ENCODE measurements around the gene UBXN4.
A peak's percentile ranks its signal among the peaks of the same experiment; 100 is the strongest.

The UBXN4 gene

GRCh38 chr2:135817951-135818350, 76.3 kb downstream of the UBXN4 start:
- Histone ChIP-seq H3K18ac (ENCODE audit: low read depth in 1 of 2, low read length in 2 of 2) (no peak overlapping the region), H3K36me3 (ENCODE audit: control insufficient read depth in 1 of 2, insufficient read depth in 2 of 2, low read depth in 1 of 2, low read length in 2 of 2) (no peaks in the 10 kb centered on the region), H3K14ac (ENCODE audit: low read length in 2 of 2) (no peak overlapping the region), H3K27ac (ENCODE audit: low read length, poor library complexity, severe bottlenecking) (no peak overlapping the region), H3K27me3 (ENCODE audit: control insufficient read depth in 1 of 2, insufficient read depth in 1 of 2, low read length in 2 of 2) (no peaks in the 10 kb centered on the region), H3K4me2 (ENCODE audit: low read length, poor library complexity, severe bottlenecking) (no peak overlapping the region), H3K4me1 (ENCODE audit: control insufficient read depth, insufficient read depth, low read depth, low read length) (peaks cover 16% of the 10 kb centered on the region), H3K9me3 (ENCODE audit: control insufficient read depth, low read length) (peaks cover 9% of the 10 kb centered on the region), H3K23ac (ENCODE audit: low read length in 2 of 2) (no peak overlapping the region), H3K4ac (ENCODE audit: low read depth in 1 of 2, low read length in 2 of 2) (no peak overlapping the region), H2AFZ (ENCODE audit: low read depth, low read length) (no peak overlapping the region), H4K91ac (ENCODE audit: low read length) (no peak overlapping the region), H2AK5ac (ENCODE audit: low read length, severe bottlenecking) (no peak overlapping the region), H3K79me1 (replicated peaks; ENCODE audit: low read length, poor library complexity, severe bottlenecking) (no peaks in the 10 kb centered on the region), H2BK5ac (ENCODE audit: low read depth, low read length, poor library complexity, severe bottlenecking) (no peak overlapping the region), H2BK12ac (ENCODE audit: low read length in 2 of 2) (no peak overlapping the region), H3K4me3 (ENCODE audit: insufficient read depth in 1 of 2, low read depth in 1 of 2, low read length in 2 of 2) (no peak overlapping the region), H2BK15ac (ENCODE audit: low read depth, poor library complexity, severe bottlenecking) (no peak overlapping the region), H4K8ac (ENCODE audit: low read length) (no peak overlapping the region), H3K9ac (ENCODE audit: low read length) (no peak overlapping the region), H2BK120ac (ENCODE audit: low read depth, low read length) (no peak overlapping the region)
- no peak for DNase-seq
- WGBS, result 83% methylated on average over 4 of the region's 4 CpGs

DNA sequence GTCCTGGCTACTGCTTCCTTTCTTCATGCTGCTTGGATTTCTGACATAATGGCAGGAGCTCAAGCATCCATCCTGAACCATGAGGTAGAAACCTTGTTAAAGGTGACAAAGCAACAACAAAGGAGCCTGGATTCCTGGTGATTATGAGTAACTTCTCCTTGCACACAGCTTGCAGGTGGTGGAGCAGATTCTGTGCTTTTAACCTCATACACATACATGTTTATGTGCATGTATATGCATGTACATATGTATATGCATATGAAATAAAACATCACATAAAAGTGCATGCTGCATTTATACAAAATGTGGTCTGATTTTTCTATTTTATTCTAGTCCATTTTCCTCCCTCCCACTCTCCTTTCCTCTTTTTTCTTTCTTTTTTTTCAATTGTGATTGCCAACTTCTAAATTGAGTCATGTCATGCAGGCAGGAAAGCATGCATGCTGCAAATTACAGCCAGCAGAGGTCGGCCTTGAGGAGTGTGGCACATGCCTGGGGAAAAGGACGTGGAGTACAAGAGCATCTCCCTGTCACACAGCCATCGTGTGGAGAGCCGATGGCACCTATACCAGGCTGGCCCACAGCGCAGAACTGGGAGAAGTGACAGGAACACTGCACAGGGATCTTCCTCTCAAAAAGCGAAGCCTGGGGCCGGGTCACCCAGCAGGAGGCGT, 77.4 kb downstream of the UBXN4 start:
- Histone ChIP-seq H2BK15ac (ENCODE audit: low read depth, poor library complexity, severe bottlenecking) (no peak overlapping the region), H4K91ac (ENCODE audit: low read length) (no peak overlapping the region), H3K9me3 (ENCODE audit: control insufficient read depth, low read length) (peaks cover 11% of the 10 kb centered on the region), H3K27me3 (ENCODE audit: control insufficient read depth in 1 of 2, insufficient read depth in 1 of 2, low read length in 2 of 2) (no peaks in the 10 kb centered on the region), H3K4me3 (ENCODE audit: insufficient read depth in 1 of 2, low read depth in 1 of 2, low read length in 2 of 2) (no peak overlapping the region), H3K27ac (ENCODE audit: low read length, poor library complexity, severe bottlenecking) (no peak overlapping the region), H2BK5ac (ENCODE audit: low read depth, low read length, poor library complexity, severe bottlenecking) (no peak overlapping the region), H3K23ac (ENCODE audit: low read length in 2 of 2) (no peak overlapping the region), H2BK12ac (ENCODE audit: low read length in 2 of 2) (no peak overlapping the region), H4K8ac (ENCODE audit: low read length) (no peak overlapping the region), H3K18ac (ENCODE audit: low read depth in 1 of 2, low read length in 2 of 2) (no peak overlapping the region), H3K79me1 (replicated peaks; ENCODE audit: low read length, poor library complexity, severe bottlenecking) (no peaks in the 10 kb centered on the region), H2AFZ (ENCODE audit: low read depth, low read length) (no peak overlapping the region), H3K4me2 (ENCODE audit: low read length, poor library complexity, severe bottlenecking) (no peak overlapping the region), H3K9ac (ENCODE audit: low read length) (no peak overlapping the region), H2BK120ac (ENCODE audit: low read depth, low read length) (no peak overlapping the region), H3K4ac (ENCODE audit: low read depth in 1 of 2, low read length in 2 of 2) (no peak overlapping the region), H3K36me3 (ENCODE audit: control insufficient read depth in 1 of 2, insufficient read depth in 2 of 2, low read depth in 1 of 2, low read length in 2 of 2) (no peaks in the 10 kb centered on the region), H2AK5ac (ENCODE audit: low read length, severe bottlenecking) (no peak overlapping the region), H3K14ac (ENCODE audit: low read length in 2 of 2) (no peak overlapping the region), H3K4me1 (ENCODE audit: control insufficient read depth, insufficient read depth, low read depth, low read length) (peaks cover 16% of the 10 kb centered on the region)
- DNase-seq, result no peak
- WGBS, result 77% methylated on average over 7 of the region's 8 CpGs

- Histone ChIP-seq H2BK12ac (ENCODE audit: low read length in 2 of 2) (no peak overlapping the region), H2AFZ (ENCODE audit: low read depth, low read length) (no peak overlapping the region), H3K4me2 (ENCODE audit: low read length, poor library complexity, severe bottlenecking) (peak overlapping the region; percentile 31), H3K4ac (ENCODE audit: low read depth in 1 of 2, low read length in 2 of 2) (no peak overlapping the region), H3K27me3 (ENCODE audit: control insufficient read depth in 1 of 2, insufficient read depth in 1 of 2, low read length in 2 of 2) (peaks cover 0 to 2% of the 10 kb centered on the region in 2 experiments), H4K8ac (ENCODE audit: low read length) (no peak overlapping the region), H3K9ac (ENCODE audit: low read length) (no peak overlapping the region), H3K14ac (ENCODE audit: low read length in 2 of 2) (no peak overlapping the region), H3K18ac (ENCODE audit: low read depth in 1 of 2, low read length in 2 of 2) (no peak overlapping the region), H3K23ac (ENCODE audit: low read length in 2 of 2) (no peak overlapping the region), H2AK5ac (ENCODE audit: low read length, severe bottlenecking) (no peak overlapping the region), H3K4me3 (ENCODE audit: insufficient read depth in 1 of 2, low read depth in 1 of 2, low read length in 2 of 2) (no peak overlapping the region), H3K9me3 (ENCODE audit: control insufficient read depth, low read length) (peaks cover 11% of the 10 kb centered on the region), H2BK15ac (ENCODE audit: low read depth, poor library complexity, severe bottlenecking) (no peak overlapping the region), H4K91ac (ENCODE audit: low read length) (no peak overlapping the region), H2BK5ac (ENCODE audit: low read depth, low read length, poor library complexity, severe bottlenecking) (no peak overlapping the region), H3K27ac (ENCODE audit: low read length, poor library complexity, severe bottlenecking) (no peak overlapping the region), H3K4me1 (ENCODE audit: control insufficient read depth, insufficient read depth, low read depth, low read length) (peaks cover 16% of the 10 kb centered on the region), H3K36me3 (ENCODE audit: control insufficient read depth in 1 of 2, insufficient read depth in 2 of 2, low read depth in 1 of 2, low read length in 2 of 2) (no peaks in the 10 kb centered on the region), H3K79me1 (replicated peaks; ENCODE audit: low read length, poor library complexity, severe bottlenecking) (no peaks in the 10 kb centered on the region), H2BK120ac (ENCODE audit: low read depth, low read length) (no peak overlapping the region)
- 67% methylated on average over 9 of the region's 9 CpGs for WGBS
- no peak for DNase-seq
Observed at GRCh38 chr2:135820003-135820618, 78.5 kb downstream of the UBXN4 start.

DNA sequence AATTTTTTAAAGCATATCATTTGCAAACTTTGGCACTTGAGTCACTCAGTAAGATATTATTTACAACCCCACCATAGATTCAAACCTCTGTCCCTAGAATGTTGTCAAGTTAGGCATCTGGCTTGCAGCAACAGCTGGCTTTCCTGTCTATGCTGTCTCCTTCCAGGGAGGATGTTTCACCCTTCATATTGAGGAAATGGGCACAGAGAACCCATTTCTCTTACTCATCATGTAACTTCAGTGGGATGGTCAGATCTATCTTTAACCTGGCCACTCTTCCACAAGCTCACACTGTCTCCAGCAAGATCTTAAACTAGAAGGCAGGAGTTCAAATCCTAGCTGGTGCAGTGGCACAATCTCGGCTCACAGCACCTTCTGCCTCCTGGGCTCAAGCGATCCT, 79.5 kb downstream of the UBXN4 start:
- H3K23ac ChIP-seq (ENCODE audit: low read length in 2 of 2), result no peak overlapping the region
- H2BK12ac ChIP-seq (ENCODE audit: low read length in 2 of 2), result no peak overlapping the region
- H3K4ac ChIP-seq (ENCODE audit: low read depth in 1 of 2, low read length in 2 of 2), result no peak overlapping the region
- no peak overlapping the region for H2BK5ac ChIP-seq (ENCODE audit: low read depth, low read length, poor library complexity, severe bottlenecking)
- H3K27me3 ChIP-seq (ENCODE audit: control insufficient read depth in 1 of 2, insufficient read depth in 1 of 2, low read length in 2 of 2), result peaks cover 0 to 8% of the 10 kb centered on the region in 2 experiments
- no peaks in the 10 kb centered on the region for H3K79me1 ChIP-seq (replicated peaks; ENCODE audit: low read length, poor library complexity, severe bottlenecking)
- H3K9me3 ChIP-seq (ENCODE audit: control insufficient read depth, low read length), result peaks cover 11% of the 10 kb centered on the region
- no peak for DNase-seq
- 100% methylated on average over 2 of the region's 2 CpGs for WGBS
- no peak overlapping the region for H2AFZ ChIP-seq (ENCODE audit: low read depth, low read length)
- H4K8ac ChIP-seq (ENCODE audit: low read length), result no peak overlapping the region
- H3K9ac ChIP-seq (ENCODE audit: low read length), result no peak overlapping the region
- H3K4me3 ChIP-seq (ENCODE audit: insufficient read depth in 1 of 2, low read depth in 1 of 2, low read length in 2 of 2), result no peak overlapping the region
- no peak overlapping the region for H3K18ac ChIP-seq (ENCODE audit: low read depth in 1 of 2, low read length in 2 of 2)
- H2BK15ac ChIP-seq (ENCODE audit: low read depth, poor library complexity, severe bottlenecking), result no peak overlapping the region
- peaks cover 16% of the 10 kb centered on the region for H3K4me1 ChIP-seq (ENCODE audit: control insufficient read depth, insufficient read depth, low read depth, low read length)
- H3K14ac ChIP-seq (ENCODE audit: low read length in 2 of 2), result no peak overlapping the region
- H2AK5ac ChIP-seq (ENCODE audit: low read length, severe bottlenecking), result no peak overlapping the region
- H3K4me2 ChIP-seq (ENCODE audit: low read length, poor library complexity, severe bottlenecking), result no peak overlapping the region
- H3K36me3 ChIP-seq (ENCODE audit: control insufficient read depth in 1 of 2, insufficient read depth in 2 of 2, low read depth in 1 of 2, low read length in 2 of 2), result no peaks in the 10 kb centered on the region
- no peak overlapping the region for H3K27ac ChIP-seq (ENCODE audit: low read length, poor library complexity, severe bottlenecking)
- no peak overlapping the region for H2BK120ac ChIP-seq (ENCODE audit: low read depth, low read length)
- H4K91ac ChIP-seq (ENCODE audit: low read length), result no peak overlapping the region
